Breast epithelium (tissue), 3 donors: ENCODE measurements around the gene GGN.

Experiments
- CTCF ChIP-seq, 3 donors: fragments of 450-650 bp; IDR thresholded peaks; one replicate each; pipeline ENCODE4 v1.5.1; 2016 to 2017; ENCODE audit warnings: antibody characterized with exemption in 3 of 3, mild to moderate bottlenecking in 3 of 3, moderate library complexity in 3 of 3
- POLR2A ChIP-seq: fragments of 450-650 bp; IDR thresholded peaks from one replicate; pipeline ENCODE4 v1.6.1; 2016; ENCODE audit warnings: antibody characterized with exemption, mild to moderate bottlenecking, moderate library complexity

DNA sequence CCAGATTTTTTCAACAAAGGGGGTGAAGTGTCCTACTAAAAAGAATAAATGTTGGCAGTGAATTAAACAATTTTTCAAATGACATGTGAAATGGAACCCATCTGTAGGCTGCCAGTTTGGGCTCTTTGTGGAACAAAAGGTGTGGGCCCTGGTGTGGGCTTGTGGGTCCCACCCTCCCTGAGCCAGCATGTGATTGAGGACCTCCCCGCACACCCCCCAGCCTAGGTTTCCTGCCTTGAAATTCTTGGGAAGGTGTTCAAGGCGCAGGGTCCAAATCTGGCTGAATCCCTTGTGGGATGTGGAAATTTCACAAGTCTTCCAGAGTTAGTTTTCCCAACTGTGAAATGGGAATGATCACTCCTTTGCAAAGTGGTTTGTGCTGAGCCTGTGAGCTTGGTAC lies 4.1 kb downstream of the GGN start:
- TF ChIP-seq CTCF (IDR thresholded peaks at IDR 0.05) (no peak), POLR2A (no peak)
